ENCODE measurements around the gene MAPK12. TPM values are rescaled to one million over a fixed set of nuclear protein-coding genes. Genes with fewer than 3 reads are reported as not detected.

Gene MAPK12
- polyA plus RNA-seq, 1 donor from 2014 or later, result 36.7 TPM

GRCh38 chr22:50257041-50257440 lies 4.4 kb downstream of the MAPK12 start:
- H3F3A ChIP-seq (ENCODE audit: insufficient read depth, low read length, poor library complexity, severe bottlenecking), result no peaks in the 10 kb centered on the region
- H3K4me3 ChIP-seq (ENCODE audit: low read length), result no peak overlapping the region
- H3K27ac ChIP-seq (ENCODE audit: low read length), result no peak overlapping the region
- H2AFZ ChIP-seq (ENCODE audit: low read depth, low read length), result no peak overlapping the region
- no peak overlapping the region for H3K9ac ChIP-seq (ENCODE audit: low read length)
- H3K79me2 ChIP-seq (replicated peaks; ENCODE audit: insufficient read depth, low read length), result peaks cover 6% of the 10 kb centered on the region
- no peaks in the 10 kb centered on the region for H3K27me3 ChIP-seq (ENCODE audit: insufficient read depth, low read depth, low read length)
- no peaks in the 10 kb centered on the region for H3K9me3 ChIP-seq (ENCODE audit: low read length)
- H3K9me2 ChIP-seq (ENCODE audit: insufficient read depth, low read length), result no peaks in the 10 kb centered on the region
- no peaks in the 10 kb centered on the region for H3K36me3 ChIP-seq (ENCODE audit: insufficient read depth, low read length)
- no peak for TF ChIP-seq EP300 (conservative IDR thresholded peaks at IDR 0.05; ENCODE audit: poor library complexity, severe bottlenecking)
- TF ChIP-seq REST (IDR thresholded peaks at IDR 0.05; ENCODE audit: borderline replicate concordance), result no peak
- TF ChIP-seq POLR2AphosphoS5 (IDR thresholded peaks at IDR 0.05), result no peak
- no peak for TF ChIP-seq SMC3 (conservative IDR thresholded peaks at IDR 0.05; ENCODE audit: poor library complexity)
- no peak for TF ChIP-seq MXI1 (conservative IDR thresholded peaks at IDR 0.05; ENCODE audit: poor library complexity, severe bottlenecking)
- TF ChIP-seq TAF1 (IDR thresholded peaks at IDR 0.05; ENCODE audit: low read depth), result no peak
- TF ChIP-seq RAD21 (conservative IDR thresholded peaks at IDR 0.05), result no peak
- TF ChIP-seq EZH2 (IDR thresholded peaks at IDR 0.05; ENCODE audit: borderline replicate concordance, insufficient read depth, low read length, poor library complexity, severe bottlenecking), result no peak
- TF ChIP-seq CTCF (IDR thresholded peaks at IDR 0.05; ENCODE audit: poor library complexity, severe bottlenecking), result no peak
- H3K4me2 ChIP-seq (ENCODE audit: low read length), result no peak overlapping the region
- no peaks in the 10 kb centered on the region for H4K20me1 ChIP-seq (ENCODE audit: insufficient read depth)

- Histone ChIP-seq H3K9ac (ENCODE audit: low read length) (no peak overlapping the region), H3F3A (ENCODE audit: insufficient read depth, low read length, poor library complexity, severe bottlenecking) (no peaks in the 10 kb centered on the region), H3K4me3 (ENCODE audit: low read length) (no peak overlapping the region), H3K4me2 (ENCODE audit: low read length) (no peak overlapping the region), H4K20me1 (ENCODE audit: insufficient read depth) (no peaks in the 10 kb centered on the region), H3K27me3 (ENCODE audit: insufficient read depth, low read depth, low read length) (no peaks in the 10 kb centered on the region), H3K9me2 (ENCODE audit: insufficient read depth, low read length) (no peaks in the 10 kb centered on the region), H3K27ac (ENCODE audit: low read length) (no peak overlapping the region), H3K79me2 (replicated peaks; ENCODE audit: insufficient read depth, low read length) (peaks cover 6% of the 10 kb centered on the region), H3K9me3 (ENCODE audit: low read length) (no peaks in the 10 kb centered on the region), H2AFZ (ENCODE audit: low read depth, low read length) (no peak overlapping the region), H3K36me3 (ENCODE audit: insufficient read depth, low read length) (no peaks in the 10 kb centered on the region)
- TF ChIP-seq RAD21 (conservative IDR thresholded peaks at IDR 0.05), result no peak
- no peak for TF ChIP-seq MXI1 (conservative IDR thresholded peaks at IDR 0.05; ENCODE audit: poor library complexity, severe bottlenecking)
- TF ChIP-seq EZH2 (IDR thresholded peaks at IDR 0.05; ENCODE audit: borderline replicate concordance, insufficient read depth, low read length, poor library complexity, severe bottlenecking), result no peak
- TF ChIP-seq CTCF (IDR thresholded peaks at IDR 0.05; ENCODE audit: poor library complexity, severe bottlenecking), result no peak
Observed at GRCh38 chr22:50256258-50256862, 5.1 kb downstream of the MAPK12 start.
